K562 (cell line): ENCODE results near the gene HACD1. TPM values are rescaled to one million over a fixed set of nuclear protein-coding genes. Genes with fewer than 3 reads are reported as not detected.

Experiments used
- CREB3 ChIP-seq: fragments of 450-650 bp; conservative IDR thresholded peaks from 2 replicates; pipeline ENCODE4 v1.6.1; 2016; ENCODE audit warnings: missing genetic modification characterization, low read depth, mild to moderate bottlenecking, missing compliant biosample characterization, moderate library complexity
- RAD51 ChIP-seq: fragments of 450-650 bp; IDR thresholded peaks from 2 replicates; pipeline ENCODE4 v1.7.1; 2016; ENCODE audit warnings: low read depth, mild to moderate bottlenecking, borderline replicate concordance
- ZBTB17 ChIP-seq: fragments of 450-650 bp; formaldehyde crosslinking; IDR thresholded peaks from 2 replicates; pipeline ENCODE4 v1.4.0; 2020; ENCODE audit warnings: mild to moderate bottlenecking
- ZNF561 ChIP-seq: fragments of 450-650 bp; formaldehyde crosslinking; conservative IDR thresholded peaks from 2 replicates; pipeline ENCODE4 v1.4.0; 2020; ENCODE audit warnings: mild to moderate bottlenecking, moderate library complexity
- ZNF592 ChIP-seq: fragments of 450-650 bp; IDR thresholded peaks from 2 replicates; pipeline ENCODE4 v1.6.1; 2017; ENCODE audit warnings: antibody characterized with exemption, mild to moderate bottlenecking
- polyA plus RNA-seq, 8 experiments: library from polyadenylated mRNA; depleted of rRNA in 4 of 8; stranded (reverse) in 5 of 8; unstranded in 3 of 8; fragments of >200 nt; fragmentation: Nextera tagmentation in 2 of 8; fragmentation: Illumina TruSeq in 1 of 8; extraction: Ambion mirVana in 2 of 8; extraction: Trizol in 1 of 8; gene quantifications; 2 replicates each; pipeline versions ENCODE4 v1.2.1 to v1.2.3, GENCODE V29; 2011 to 2014; ENCODE audit warnings: inconsistent platforms in 1 of 8, missing spikeins in 1 of 8
- total RNA-seq, 7 experiments: library from RNA; depleted of rRNA in 6 of 7; stranded (reverse); fragments of >200 nt in 6 of 7; fragmentation: Illumina TruSeq in 2 of 7; extraction: Trizol in 2 of 7; gene quantifications; 2 replicates each; pipeline versions ENCODE4 v1.2.1 to v1.2.3, GENCODE V29; 2011 to 2021; ENCODE audit warnings: low replicate concordance in 1 of 7
- TF ChIP-seq, protein P1 (sequence below): fragments of 450-650 bp; IDR thresholded peaks from 2 replicates; pipeline ENCODE4 v1.6.1; 2016
- TF ChIP-seq, protein P2 (sequence below), 2 experiments: fragments of 450-650 bp; IDR thresholded peaks; 2 replicates each; pipeline ENCODE4 v1.6.1; 2016; ENCODE audit warnings: mild to moderate bottlenecking in 2 of 2, borderline replicate concordance in 1 of 2, low read depth in 1 of 2, moderate library complexity in 1 of 2
- TF ChIP-seq, protein P3 (sequence below), 2 experiments: fragments of 450-650 bp; conservative IDR thresholded peaks; 2 replicates each; pipeline ENCODE4 v1.6.1; 2017; ENCODE audit warnings: mild to moderate bottlenecking in 2 of 2, moderate library complexity in 2 of 2

Gene HACD1
- total and polyA plus RNA-seq, 9 of the 15 experiments (the other 6 are each of a cell fraction or from before 2014, with no cell fraction given), result 0.99 to 4.5 (median 2.4) TPM

DNA sequence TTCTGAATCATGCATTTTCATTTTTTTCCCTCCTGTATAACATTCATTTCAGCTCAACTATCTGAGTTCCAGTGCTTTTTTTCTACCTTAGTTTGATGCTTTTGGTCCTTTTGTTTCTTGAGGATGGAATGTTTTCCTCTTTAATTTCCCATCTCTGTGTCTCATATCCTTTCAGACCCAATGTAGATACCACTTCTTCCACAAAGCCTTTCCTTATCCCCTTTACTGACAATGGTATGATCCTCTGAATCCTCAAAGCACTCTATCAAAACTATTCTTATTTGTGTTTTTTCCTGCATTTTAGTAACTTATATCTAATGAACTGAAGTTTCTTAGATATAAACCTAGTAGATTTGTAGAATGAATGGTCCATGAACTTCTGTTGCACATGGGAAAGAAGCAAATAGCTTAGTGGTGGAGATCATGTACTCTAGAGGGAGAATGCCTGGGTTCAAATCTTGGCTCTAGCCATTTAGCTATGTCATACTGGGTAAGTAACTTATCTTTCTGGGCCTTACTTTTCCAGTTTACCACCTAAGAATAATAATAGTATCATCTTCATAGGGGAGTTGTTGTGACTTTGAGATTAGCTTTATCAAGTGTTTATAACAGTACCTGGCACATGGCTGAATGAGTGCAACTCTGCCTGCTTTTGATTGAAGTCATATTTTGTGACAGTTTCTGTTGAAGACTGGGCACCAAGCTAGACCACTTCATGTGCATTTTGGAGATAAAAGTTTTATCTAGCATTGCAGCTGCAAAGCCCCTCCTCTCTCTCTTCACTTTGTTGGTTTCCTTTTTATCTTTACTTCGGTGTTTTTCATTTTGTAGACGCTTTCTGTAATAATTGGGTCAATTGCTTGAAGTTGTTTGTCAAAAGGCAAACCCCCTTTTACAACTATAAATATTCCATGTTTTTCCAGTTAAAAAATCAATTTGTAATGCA lies 45.3 kb upstream of the HACD1 start (continued):
- TF ChIP-seq CREB3 (tag) (peak; percentile 83), ZBTB17 (CRISPR knock-in tag) (peak; percentile 62), ZNF592 (peak; percentile 86), RAD51 (peak; percentile 53; the same call in 1 of the 2 replicates), ZNF561 (CRISPR knock-in tag) (no peak)
- TF ChIP-seq, protein P1, sequence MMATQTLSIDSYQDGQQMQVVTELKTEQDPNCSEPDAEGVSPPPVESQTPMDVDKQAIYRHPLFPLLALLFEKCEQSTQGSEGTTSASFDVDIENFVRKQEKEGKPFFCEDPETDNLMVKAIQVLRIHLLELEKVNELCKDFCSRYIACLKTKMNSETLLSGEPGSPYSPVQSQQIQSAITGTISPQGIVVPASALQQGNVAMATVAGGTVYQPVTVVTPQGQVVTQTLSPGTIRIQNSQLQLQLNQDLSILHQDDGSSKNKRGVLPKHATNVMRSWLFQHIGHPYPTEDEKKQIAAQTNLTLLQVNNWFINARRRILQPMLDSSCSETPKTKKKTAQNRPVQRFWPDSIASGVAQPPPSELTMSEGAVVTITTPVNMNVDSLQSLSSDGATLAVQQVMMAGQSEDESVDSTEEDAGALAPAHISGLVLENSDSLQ, result peak; percentile 84
- TF ChIP-seq, protein P2, sequence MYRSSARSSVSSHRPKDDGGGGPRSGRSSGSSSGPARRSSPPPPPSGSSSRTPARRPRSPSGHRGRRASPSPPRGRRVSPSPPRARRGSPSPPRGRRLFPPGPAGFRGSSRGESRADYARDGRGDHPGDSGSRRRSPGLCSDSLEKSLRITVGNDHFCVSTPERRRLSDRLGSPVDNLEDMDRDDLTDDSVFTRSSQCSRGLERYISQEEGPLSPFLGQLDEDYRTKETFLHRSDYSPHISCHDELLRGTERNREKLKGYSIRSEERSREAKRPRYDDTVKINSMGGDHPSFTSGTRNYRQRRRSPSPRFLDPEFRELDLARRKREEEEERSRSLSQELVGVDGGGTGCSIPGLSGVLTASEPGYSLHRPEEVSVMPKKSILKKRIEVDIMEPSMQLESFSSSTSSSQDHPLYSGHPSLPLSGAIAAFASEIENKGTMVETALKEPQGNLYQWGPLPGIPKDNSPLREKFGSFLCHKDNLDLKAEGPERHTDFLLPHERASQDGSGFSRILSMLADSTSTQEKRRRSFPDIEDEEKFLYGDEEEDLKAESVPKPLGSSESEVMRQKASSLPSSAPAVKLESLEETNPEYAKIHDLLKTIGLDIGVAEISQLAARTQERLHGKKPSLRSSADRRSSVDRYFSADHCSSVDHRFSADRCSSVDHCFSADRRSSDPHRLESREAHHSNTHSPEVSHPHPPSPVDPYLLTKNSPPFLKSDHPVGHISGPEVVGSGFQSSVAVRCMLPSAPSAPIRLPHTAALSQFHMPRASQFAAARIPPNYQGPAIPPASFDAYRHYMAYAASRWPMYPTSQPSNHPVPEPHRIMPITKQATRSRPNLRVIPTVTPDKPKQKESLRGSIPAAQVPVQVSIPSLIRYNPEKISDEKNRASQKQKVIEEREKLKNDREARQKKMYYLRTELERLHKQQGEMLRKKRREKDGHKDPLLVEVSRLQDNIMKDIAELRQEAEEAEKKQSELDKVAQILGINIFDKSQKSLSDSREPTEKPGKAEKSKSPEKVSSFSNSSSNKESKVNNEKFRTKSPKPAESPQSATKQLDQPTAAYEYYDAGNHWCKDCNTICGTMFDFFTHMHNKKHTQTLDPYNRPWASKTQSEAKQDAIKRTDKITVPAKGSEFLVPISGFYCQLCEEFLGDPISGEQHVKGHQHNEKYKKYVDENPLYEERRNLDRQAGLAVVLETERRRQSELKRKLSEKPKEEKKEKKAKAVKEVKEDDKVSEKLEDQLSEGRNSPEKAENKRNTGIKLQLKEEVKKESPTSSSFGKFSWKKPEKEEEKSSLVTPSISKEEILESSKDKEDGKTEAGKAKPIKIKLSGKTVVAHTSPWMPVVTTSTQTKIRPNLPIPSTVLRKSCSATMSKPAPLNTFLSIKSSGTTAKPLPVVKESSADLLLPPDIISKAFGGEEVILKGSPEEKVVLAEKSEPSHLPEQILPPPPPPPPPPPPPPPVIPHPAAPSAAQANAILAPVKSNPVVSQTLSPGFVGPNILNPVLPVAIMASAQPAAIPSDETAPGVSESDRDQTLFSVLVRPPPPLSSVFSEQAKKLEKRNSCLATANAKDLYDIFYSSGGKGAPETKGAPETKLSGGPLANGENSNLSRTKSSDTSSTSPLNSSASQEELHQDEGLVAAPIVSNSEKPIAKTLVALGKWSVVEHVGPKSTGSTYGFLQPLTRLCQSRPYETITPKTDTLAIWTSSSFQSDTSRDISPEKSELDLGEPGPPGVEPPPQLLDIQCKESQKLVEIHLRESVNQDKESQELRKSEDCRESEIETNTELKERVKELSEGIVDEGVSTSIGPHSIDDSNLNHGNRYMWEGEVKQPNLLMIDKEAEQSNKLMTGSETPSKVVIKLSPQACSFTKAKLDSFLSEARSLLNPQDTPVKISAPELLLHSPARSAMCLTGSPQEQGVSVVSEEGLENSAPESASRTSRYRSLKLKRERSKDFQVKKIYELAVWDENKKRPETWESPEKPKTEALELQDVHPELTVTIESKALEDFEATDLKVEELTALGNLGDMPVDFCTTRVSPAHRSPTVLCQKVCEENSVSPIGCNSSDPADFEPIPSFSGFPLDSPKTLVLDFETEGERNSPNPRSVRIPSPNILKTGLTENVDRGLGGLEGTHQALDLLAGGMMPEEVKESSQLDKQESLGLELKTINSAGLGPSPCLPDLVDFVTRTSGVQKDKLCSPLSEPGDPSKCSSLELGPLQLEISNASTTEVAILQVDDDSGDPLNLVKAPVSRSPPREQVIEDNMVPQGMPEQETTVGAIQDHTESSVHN (IDR thresholded peaks at IDR 0.05; ENCODE audit: borderline replicate concordance in 1 of 2, low read depth in 1 of 2), result peak in 1 of 2 experiments; percentile 39; a peak in 1 of 4 replicates
- TF ChIP-seq, protein P3, sequence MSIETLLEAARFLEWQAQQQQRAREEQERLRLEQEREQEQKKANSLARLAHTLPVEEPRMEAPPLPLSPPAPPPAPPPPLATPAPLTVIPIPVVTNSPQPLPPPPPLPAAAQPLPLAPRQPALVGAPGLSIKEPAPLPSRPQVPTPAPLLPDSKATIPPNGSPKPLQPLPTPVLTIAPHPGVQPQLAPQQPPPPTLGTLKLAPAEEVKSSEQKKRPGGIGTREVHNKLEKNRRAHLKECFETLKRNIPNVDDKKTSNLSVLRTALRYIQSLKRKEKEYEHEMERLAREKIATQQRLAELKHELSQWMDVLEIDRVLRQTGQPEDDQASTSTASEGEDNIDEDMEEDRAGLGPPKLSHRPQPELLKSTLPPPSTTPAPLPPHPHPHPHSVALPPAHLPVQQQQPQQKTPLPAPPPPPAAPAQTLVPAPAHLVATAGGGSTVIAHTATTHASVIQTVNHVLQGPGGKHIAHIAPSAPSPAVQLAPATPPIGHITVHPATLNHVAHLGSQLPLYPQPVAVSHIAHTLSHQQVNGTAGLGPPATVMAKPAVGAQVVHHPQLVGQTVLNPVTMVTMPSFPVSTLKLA (conservative IDR thresholded peaks at IDR 0.05), result peak; percentile 92 to 95
